DMS153 treated with DMSO at 0.1 percent for 48 hours (cell line): Measurements from ENCODE around the gene SDR39U1.
"Not testable (repeated sequence)": the region's sequence is repeated elsewhere in the genome, so short reads cannot be mapped to it uniquely, and the experiment has no call there.

Experiments used
- DNase-seq: peaks from one replicate; lab custom pipeline; 2025; ENCODE audit not compliant: unreplicated experiment; lab: John Stamatoyannopoulos, UW

The SDR39U1 gene, protein sequence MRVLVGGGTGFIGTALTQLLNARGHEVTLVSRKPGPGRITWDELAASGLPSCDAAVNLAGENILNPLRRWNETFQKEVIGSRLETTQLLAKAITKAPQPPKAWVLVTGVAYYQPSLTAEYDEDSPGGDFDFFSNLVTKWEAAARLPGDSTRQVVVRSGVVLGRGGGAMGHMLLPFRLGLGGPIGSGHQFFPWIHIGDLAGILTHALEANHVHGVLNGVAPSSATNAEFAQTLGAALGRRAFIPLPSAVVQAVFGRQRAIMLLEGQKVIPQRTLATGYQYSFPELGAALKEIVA

DNA sequence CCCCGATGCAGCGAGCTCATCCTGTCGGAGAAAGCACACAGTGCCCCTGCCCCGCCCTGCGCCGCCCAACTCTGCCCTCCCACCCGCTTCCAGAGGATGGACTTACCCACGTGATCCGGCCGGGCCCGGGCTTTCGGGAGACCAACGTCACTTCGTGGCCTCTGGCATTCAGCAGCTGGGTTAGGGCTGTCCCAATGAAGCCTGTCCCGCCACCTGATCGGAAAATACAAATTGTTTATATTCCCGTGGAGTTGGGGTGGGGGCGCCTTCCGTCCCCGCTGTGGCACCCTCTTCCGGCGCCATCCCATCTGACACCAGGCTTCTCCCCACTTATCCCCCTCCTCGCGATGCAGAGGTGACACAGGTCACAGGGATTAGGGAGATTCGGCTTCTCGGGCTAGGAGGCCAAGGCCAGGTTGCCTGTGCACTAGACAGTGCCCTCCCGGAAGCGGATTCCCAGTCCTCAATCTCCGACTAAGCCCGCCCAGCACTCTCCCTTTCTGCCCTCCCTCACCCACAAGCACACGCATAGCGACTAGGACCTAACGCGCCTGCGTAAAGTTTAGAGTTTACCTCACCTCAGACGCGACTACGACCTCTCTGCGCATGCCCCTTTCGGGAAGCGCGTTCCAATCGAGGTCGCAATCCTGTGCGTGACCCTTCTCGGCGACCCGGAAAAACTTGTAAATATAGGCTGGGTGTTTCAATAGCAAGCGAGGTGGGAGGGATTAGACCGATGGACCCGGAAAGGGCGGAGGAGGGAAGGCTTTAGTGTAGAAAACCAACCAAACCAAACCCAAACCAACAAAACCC, at the start of gene SDR39U1:
Gene SDR39U1 (minus strand): TSS at position 537 of the 813 bp plus-strand sequence. CDS start 7 bp downstream, at position 530.
- peak; percentile 98 for DNase-seq

DNA sequence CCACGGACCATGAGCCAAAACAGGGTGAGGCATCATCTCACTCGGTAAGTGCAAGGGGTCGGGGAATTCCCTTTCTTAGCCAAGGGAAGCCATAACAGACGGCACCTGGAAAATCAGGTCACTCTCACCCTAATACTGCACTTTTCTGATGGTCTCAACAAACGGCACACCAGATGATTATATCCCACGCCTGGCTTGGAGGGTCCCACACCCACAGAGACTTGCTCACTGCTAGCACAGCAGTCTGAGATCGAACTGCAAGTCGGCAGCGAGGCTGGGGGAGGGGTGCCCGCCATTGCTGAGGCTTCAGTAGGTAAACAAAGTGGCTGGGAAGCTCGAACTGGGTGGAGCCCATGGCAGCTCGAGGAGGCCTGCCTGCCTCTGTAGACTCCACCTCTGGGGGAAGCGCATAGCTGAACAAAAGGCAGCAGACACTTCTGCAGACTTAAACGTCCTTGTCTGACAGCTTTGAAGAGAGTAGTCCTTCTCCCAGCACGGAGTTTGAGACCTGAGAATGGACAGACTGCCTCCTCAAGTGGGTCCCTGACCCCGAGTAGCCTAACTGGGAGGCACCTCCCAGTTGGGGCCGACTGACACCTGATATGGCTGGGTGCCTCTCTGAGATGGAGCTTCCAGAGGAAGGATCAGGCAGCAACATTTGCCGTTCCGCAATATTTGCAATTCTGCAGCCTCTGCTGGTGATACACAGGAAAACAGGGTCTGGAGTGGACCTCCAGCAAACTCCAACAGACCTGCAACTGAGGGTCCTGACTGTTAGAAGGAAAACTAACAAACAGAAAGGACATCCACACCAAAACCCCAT, 49.2 kb upstream of the SDR39U1 start:
- not testable (repeated sequence) for DNase-seq

DNA sequence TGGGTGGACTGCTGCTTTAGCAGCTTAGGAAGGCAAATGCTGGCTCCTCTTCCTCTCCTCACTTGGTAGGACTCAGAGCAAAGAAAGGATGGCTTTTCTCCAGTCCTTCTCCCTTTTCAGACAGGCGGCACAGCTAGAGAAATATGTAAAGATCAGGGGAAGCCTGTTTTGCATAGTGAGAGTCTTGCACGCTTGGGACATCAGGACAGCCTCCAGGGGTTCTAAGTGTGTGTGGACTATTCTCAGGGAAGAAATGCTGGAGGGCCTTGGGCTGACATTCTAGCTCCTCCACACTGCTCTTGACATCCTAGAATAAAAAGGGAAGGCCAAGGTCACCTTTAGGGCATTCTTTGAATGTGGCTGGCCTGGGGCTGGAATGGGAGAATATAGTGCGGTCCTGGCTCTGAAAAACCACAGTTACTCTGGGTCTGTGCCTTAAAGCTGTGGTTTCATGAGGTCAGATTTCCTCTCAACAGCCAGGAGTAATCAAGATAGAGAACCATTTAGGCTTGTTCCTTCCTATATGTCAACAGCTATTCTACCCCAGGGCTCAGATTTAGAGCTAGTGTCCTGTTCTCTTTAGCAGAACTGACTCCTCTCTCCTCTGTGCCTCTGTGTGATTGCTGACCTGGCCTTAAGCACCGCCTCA, 41.2 kb upstream of the SDR39U1 start:
- DNase-seq: no peak

DNA sequence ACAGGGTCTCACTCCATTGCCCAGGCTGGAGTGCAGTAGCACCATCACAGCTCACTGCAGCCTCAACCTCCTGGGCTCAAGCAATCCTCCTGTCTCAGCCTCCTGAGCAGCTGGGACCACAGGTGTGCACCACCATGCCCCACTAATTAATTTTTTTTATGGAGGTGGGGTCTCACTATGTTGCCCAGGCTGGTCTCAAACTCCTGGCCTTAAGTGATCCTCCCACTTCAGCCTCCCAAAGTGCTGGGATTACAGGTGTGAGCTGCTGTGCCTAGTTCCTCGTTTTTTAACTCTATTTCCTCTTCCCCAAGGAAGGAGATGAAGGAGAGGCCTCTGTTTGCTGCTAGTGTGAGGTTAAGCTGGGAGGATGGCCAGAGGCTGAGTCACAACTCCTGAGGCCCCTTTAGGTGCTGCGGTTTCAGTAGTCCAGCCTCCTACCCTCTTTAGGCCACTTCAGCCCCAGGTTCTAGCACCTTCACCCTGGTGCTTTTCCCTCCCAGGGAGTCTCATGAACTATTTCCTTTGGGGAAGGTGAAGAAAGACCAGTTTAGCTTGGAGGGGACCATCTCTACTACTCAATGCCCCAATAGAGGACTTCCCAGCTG, 40.2 kb upstream of the SDR39U1 start:
- DNase-seq: not testable (repeated sequence)

DNA sequence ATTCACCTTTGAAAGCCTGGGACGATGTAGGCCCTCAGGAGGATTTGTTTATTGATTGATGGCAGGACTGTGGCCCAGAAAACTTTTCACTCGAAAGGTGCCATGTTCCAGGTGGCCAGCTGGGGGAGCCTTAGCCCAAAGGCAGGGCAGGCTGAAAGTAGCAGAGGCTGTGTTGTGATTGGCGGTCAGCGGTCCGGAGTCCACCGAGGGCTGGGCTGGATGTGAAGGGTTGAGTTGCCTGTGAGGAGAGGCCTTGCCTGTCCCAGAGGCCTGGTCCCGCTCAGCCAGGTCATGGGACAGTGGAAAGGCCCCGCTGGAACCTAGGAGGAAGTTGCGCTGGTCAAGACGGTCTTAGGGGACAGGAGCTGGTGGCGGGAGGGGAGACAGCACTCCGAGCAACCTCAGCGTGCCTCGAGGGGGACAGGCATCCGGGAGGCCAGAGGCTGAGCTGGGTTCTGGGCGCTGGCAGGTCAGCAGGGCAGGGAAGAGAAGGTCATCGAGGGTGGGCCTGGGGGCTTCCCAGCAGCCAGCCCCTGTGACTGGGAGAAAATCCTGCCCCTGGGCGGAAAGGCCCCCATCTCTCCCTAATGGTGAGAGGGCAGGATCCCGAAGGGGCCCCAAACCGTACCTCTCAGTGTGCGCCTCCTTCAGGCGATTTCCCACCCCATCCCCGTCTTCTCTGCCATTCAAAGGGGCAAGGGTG, 39.2 kb upstream of the SDR39U1 start:
- DNase-seq: peak; percentile 9

DNA sequence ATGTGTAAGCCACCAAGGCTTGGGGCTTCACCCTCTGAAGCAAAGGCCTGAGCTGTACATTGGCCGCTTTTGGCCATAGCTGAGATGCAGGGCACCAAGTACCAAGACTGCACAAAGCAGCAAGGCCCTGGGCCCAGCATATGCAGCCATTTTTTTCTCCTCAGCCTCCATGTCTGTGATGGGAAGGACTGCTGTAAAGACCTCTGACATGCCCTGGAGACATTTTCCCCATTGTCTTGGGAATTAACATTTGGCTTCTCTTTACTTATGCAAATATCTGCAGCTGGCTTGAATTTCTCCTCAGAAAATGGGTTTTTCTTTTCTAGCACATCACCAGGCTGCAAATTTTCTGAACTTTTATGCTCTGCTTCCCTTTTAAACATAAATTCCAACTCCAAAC, 37.4 kb upstream of the SDR39U1 start:
- DNase-seq: not testable (repeated sequence)

DNA sequence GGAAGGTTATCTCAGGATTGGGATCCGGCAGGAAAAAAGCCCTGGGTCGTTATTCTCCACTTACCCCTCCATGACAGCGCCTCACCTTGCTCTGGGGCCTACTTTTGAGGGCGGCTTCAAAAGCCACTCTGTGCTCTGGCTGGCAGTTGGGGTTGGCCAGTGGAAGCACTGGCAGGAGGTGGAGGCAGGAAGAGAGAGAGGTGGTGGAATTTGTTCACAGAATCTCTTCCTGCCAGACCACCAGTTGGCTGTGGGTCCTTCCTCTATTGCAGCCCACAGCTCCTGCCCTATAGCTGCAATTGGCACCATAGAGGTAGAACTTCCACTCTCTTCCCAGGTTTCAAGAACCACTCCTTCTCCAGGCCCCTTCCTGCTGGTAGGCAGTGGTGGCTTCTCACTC, 32.7 kb upstream of the SDR39U1 start:
- no peak for DNase-seq

DNA sequence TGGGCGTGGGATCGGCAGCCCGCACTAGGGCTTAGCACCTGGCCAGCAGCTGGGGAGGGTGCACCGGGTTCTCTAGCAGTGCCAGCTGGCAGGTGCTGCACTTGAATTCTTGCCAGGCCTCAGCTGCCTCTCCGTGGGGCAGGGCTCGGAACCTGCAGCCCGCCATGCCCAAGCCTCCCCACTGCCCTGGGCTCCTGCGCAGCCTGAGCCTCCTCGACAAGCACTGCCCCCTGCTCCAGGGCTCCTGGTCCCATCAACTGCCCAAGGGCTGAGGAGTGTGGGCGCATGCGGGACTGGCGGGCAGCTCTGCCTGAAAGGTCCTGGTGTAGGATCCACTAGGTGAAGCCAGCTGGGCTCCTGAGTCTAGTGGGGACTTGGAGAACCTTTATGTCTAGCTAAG, 30.6 kb upstream of the SDR39U1 start:
- DNase-seq: no peak

DNA sequence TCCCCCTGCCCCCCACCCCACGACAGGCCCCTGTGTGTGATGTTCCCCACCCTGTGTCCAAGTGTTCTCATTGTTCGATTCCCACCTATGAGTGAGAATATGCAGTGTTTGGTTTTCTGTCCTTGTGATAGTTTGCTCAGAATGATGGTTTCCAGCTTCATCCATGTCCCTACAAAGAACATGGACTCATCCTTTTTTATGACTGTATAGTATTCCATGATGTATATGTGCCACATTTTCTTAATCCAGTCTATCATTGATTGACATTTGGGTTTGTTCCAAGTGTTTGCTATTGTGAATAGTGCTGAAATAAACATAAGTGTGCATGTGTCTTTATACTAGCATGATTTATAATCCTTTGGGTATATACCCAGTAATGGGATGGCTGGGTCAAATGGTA, 27.9 kb upstream of the SDR39U1 start:
- not testable (repeated sequence) for DNase-seq

DNA sequence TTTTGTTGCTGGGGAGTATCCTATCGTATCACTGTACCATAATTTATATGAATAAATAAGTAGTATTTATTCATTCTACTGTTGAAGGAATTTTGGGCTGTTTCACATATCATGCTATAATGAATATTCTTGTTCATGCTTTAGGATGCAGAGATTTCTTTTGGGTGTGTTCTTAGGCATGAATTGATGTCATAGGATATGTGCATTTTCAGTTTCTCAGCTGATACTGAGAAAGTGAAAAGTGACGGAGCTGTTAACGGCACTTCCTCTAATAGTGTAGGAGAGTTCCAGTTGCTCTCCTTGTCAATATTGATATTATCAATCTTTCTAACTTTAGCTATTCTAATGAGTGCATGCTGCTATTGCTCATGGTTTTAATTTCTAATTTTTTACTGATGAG, 23.2 kb upstream of the SDR39U1 start:
- DNase-seq: no peak

DNA sequence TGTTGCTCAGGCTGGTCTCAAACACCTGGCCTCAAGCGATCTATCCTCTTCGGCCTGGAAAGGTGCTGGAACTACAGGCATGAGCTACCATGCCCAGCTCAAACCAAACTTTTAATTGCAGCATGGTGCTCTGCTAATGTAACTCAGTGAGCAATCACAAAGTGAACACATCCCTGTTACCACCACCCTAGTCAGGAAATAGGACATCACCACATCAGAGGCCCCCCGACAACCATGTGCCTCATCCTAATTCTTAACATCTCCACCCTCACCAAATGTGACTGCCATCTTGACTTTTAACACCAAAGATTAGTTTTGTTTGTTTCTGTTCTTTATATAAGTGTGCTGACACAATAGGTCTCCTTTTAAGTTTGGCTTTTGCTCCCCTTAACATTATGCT, 22.8 kb upstream of the SDR39U1 start:
- DNase-seq: no peak

DNA sequence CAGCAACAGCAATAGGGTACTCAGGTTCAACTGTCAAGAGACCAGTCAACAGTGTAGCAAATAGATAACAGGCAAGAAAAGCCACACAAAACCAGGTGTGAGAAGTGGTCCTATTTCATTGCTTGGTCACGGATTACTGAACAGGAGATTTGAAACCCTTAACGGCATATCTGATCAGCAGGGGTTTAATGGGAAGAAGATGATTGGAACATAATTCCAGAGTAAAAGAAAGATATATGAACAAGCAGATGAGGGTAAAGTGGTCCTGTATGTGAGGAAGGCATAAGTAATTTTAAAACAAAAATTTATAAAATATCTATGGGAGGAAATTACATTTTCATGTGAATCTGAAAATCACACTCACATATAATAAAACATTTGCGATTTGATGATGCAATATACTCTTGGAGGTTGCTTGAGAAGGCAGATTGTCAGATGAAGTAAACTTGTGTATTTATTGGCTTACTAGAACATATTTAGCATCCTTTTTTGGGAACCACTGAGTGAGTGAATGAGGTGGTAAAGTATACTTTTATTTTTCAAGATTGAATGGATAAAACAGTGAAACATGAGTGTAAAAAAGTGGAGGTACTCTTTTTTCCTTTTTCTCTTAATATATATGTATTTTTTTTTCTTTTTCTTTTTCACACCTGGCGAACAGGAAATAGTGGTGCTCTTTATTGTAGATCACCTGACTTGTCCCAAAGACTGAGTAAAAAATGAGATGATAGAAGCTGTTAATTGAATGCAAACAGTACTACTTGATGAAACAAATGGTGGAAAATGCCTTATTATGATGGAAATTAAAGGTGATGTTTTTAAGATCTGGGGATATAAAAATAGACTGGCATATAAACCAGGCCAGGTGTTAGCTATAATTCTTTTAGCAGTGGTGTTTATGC, 21.6 kb upstream of the SDR39U1 start:
- no peak for DNase-seq

DNA sequence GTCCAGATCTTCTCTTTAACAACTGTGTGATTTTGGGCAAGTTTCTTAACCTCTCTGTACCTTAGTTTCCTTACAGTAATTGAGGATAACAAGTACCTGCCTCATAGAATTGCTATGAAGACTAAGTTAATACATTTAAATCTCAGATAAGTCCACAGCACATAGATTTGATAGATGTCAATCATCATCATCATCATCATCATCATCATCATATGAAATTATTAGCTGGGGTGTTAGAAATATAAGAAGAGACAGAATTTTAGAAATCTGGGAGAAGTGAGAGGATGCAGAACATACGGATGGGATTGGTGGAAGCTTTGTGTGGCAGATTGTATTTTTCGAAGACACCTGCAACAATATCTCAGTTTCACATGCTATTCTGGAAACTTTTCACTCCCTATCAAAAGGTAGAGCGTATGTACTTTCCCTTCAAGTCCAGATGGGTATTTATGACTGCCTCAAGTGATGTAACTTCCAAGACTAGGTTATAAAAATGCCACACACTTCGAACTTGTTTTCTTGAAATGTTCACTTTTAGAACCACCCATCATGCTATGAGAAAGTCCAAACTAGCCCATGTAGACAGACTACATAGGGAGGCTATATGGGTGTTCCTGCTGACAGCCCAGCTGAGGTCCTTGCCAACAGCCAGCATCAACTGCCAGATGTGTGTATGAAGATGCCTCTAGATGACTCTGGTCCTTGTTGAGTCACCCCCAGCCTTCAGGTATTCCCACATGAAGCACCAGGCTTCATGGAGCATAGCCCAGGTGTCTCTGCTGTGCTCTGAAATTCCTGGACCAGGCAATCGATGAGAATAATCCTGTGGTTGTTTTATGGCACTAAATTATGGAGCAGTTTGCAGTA, 20.7 kb upstream of the SDR39U1 start:
- no peak for DNase-seq

DNA sequence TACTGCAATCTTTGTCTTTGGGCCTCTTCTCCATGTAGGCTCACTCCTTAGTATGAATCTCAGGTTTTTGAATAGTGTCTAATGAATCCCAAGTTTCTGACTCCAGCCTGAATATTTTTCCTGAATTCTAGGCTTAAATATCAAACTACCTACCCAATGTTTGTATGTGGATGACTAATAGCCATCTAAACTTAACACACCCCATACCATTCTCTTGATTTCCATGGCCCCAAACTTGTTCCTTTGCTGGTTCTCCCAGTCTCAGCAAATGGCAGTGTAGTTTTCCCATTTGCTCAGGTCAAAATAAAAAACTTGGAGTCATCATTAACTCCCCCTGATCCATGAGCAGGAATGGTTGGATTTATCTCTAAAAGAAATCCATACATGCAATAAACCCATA, 18.8 kb upstream of the SDR39U1 start:
- DNase-seq: no peak

DNA sequence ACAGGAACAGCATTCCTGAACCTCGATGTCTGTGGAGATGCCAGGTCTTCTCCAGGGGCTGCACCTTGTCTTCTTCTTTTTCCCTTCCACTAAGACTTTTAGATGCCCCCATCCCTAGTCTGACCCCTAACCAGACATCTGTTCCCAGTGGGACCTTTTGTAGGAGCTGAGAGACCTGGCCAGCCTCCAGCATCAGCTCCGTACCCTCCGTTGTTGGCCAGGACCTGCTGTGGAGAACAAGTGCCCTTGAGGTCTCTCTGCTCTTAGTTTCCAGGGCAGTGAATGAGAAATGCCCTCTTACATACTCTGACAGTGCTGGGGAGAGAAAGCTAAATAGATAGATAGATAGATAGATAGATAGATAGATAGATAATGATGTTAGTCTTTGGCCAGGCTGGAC, 16.8 kb upstream of the SDR39U1 start:
- DNase-seq: no peak

DNA sequence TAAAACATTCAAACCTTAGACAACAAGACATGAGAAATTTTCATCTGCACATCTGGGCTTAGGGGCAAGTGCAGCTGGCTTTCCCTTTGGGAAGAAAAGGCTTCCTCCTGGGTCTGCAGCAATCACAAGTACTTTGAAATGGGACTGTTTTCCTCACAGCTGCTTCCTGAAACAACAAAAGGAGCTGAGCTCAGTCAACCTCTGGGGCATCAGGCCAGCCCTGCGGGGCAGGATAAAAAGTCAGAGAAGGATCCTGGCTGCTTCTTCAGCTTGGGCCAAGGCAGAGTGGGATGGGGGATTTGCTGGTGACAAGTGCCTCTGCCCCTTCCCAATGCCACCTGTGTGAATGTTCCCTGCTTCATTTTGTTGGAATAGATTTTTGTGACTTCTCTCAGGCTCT, 16.2 kb upstream of the SDR39U1 start:
- DNase-seq: no peak

DNA sequence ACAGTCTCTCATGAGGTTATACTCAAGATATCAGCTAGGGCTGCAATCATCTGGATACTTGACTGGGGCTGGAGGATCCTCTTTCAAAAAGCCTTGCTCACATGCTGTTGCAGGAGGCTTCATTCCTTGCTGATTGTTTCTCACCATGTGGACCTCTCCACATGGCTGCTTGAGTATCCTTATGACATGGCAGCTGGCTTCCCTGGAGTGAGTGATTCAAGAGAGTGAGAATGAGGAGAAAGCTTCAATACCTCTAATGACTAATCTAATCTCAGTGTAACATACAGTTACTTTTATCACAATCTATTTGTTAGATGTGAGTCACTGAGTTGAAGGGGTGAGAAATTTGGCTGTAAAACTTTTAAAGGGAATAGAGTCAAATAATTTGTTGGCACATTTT, 14.4 kb upstream of the SDR39U1 start:
- no peak for DNase-seq

DNA sequence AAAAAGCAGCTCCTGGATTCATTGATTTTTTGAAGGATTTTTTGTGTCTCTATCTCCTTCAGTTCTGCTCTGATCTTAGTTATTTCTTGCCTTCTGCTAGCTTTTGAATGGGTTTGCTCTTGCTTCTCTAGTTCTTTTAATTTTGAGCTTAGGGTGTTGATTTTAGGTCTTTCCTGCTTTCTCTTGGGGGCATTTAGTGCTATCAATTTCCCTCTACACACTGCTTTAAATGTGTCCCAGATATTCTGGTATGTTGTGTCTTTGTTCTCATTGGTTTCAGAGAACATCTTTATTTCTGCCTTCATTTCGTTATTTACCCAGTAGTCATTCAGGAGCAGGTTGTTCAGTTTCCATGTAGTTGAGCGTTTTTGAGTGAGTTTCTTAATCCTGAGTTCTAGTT, 8.3 kb upstream of the SDR39U1 start:
- not testable (repeated sequence) for DNase-seq
